Stimulated activated CD8-positive, alpha-beta memory T cell treated with anti-CD3 and anti-CD28 coated beads, Interleukin-15, amount 100 ng/mL, for 48 hours (primary cell): Measurements from ENCODE around the gene PLEKHA8.

Source experiments
- DNase-seq, 2 donors: peaks; one replicate each; pipeline ENCODE4 v3.0.0-alpha.2; 2020; ENCODE audit warnings: low read depth in 2 of 2

The PLEKHA8 gene, protein sequence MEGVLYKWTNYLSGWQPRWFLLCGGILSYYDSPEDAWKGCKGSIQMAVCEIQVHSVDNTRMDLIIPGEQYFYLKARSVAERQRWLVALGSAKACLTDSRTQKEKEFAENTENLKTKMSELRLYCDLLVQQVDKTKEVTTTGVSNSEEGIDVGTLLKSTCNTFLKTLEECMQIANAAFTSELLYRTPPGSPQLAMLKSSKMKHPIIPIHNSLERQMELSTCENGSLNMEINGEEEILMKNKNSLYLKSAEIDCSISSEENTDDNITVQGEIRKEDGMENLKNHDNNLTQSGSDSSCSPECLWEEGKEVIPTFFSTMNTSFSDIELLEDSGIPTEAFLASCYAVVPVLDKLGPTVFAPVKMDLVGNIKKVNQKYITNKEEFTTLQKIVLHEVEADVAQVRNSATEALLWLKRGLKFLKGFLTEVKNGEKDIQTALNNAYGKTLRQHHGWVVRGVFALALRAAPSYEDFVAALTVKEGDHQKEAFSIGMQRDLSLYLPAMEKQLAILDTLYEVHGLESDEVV

GRCh38 chr7:30028216-30028748, at the start of gene PLEKHA8:
TSS of gene PLEKHA8 (plus strand) at chr7:30028412. CDS start at chr7:30028763, 351 bp downstream.
- DNase-seq, result peak; percentile 84 to 85

GRCh38 chr7:29980151-29980550, 48.1 kb upstream of the PLEKHA8 start:
- DNase-seq, result no peak

- DNase-seq, result no peak
Observed at GRCh38 chr7:29987083-29987482, 41.1 kb upstream of the PLEKHA8 start.

- no peak for DNase-seq
Observed at GRCh38 chr7:29987811-29988317, 40.3 kb upstream of the PLEKHA8 start.

- DNase-seq, result no peak
Observed at GRCh38 chr7:29988424-29989256, 39.6 kb upstream of the PLEKHA8 start.

- DNase-seq, result no peak
Observed at GRCh38 chr7:29989257-29989995, 38.8 kb upstream of the PLEKHA8 start, which contains the start of gene SCRN1. TSS of gene SCRN1 (minus strand) at chr7:29989801. CDS start at chr7:29969067, 20,734 bp downstream.

GRCh38 chr7:29990931-29991330, 37.3 kb upstream of the PLEKHA8 start:
- DNase-seq, result no peak

- DNase-seq, result no peak
Observed at GRCh38 chr7:29991937-29992336, 36.3 kb upstream of the PLEKHA8 start.

GRCh38 chr7:29993140-29993539, 35.1 kb upstream of the PLEKHA8 start:
- no peak for DNase-seq

- no peak for DNase-seq
Observed at GRCh38 chr7:29995652-29996051, 32.6 kb upstream of the PLEKHA8 start.

- DNase-seq, result no peak
Observed at GRCh38 chr7:29996321-29996720, 31.9 kb upstream of the PLEKHA8 start.

GRCh38 chr7:29998489-29998888, 29.7 kb upstream of the PLEKHA8 start:
- DNase-seq, result no peak

GRCh38 chr7:30001998-30002397, 26.2 kb upstream of the PLEKHA8 start:
- DNase-seq, result no peak

GRCh38 chr7:30003098-30003497, 25.1 kb upstream of the PLEKHA8 start:
- DNase-seq, result no peak

DNA sequence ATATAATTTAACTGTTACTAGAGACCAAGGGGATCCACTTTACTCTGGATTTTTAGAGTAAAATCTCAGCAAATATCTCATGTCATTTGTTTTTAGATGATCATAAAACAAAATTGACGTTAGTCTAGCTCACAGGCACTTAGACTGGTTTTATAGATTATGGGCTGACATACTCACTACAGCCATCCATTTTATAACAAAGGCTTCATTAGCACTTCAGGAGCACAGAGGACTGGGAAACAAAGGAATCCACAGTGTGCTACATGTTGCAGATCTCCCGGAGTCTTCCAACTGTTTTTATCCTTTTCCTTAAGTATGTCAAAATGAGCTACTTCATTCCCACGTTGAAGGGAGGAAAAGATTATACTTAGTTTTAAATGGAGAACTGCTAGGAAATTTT, 22.7 kb upstream of the PLEKHA8 start:
- no peak for DNase-seq

DNA sequence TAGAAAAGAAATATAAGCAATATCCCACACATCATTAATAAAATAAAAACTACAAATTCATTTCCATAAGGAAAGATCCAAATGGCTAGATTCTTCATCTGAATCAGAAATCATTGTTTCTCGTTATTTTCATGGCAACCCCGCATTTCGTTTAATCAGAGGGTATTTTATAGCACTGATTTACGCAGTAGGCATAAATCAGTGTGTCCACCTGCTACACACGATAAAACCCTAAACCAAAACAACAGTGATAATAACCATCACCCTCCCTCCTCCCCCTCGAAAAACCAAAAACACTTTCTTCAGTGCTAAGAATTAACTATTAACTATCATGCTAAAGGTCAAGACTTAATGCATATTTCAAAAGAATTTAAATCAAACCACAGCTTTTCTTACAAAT, 18.2 kb upstream of the PLEKHA8 start:
- no peak for DNase-seq

- no peak for DNase-seq
Observed at GRCh38 chr7:30012757-30013156, 15.5 kb upstream of the PLEKHA8 start.

- DNase-seq, result no peak
Observed at GRCh38 chr7:30018451-30018850, 9.8 kb upstream of the PLEKHA8 start.

DNA sequence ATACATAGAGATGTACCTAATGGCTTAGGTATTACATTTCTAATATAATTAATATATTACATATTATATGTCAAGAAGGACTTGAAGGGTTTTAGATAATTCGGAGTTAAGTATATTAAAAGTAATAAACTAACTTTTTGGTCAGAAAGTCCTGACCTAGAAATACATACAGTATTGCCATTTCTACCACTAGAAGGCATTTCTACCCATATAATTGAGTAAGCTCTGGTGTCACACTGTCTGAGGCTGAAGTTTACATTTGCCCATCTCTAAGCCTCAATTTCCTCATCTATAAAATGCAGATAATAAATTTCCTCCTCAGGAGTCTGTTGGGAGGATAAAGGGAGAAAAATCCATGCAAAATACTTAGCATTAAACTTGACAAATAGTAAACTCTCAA, 8.8 kb upstream of the PLEKHA8 start:
- no peak for DNase-seq

DNA sequence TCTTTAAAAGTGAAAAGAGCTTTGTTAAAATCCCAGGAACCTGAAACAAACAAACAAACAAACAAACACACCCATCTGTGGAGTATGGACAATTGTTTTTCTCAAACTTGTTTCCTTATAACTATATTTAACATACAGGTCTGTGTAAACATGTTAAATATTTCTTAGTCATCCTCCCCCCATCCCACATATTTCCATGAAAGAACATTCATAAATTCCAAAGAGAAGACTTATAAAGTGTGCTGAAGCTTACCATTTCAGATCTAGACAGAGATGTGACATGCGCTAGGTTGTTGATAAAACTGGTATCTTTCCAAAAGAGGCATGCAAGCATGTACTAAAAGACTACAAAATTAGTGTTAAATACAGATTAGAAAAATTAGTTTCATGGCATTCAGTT, 8.3 kb upstream of the PLEKHA8 start:
- DNase-seq, result no peak

- DNase-seq, result no peak
Observed at GRCh38 chr7:30020535-30020934, 7.7 kb upstream of the PLEKHA8 start.
